Lower lobe of right lung (tissue), 2 donors: ENCODE results near the gene DPCD. TPM values are rescaled to one million over a fixed set of nuclear protein-coding genes. Genes with fewer than 3 reads are reported as not detected.

Source experiments
- ATAC-seq, 2 donors: fragments of 200-7000 bp; cut with Tn5 transposase; one replicate each; pipeline ENCODE4 v1.9.1; 2020 to 2022; ENCODE audit warnings: mild to moderate bottlenecking in 2 of 2, moderate library complexity in 2 of 2
- DNase-seq: peaks from one replicate; pipeline ENCODE4 v3.0.0-alpha.2; 2020
- H3K27ac ChIP-seq: fragments of 200-600 bp; one replicate; pipeline ENCODE4 v1.8.0; 2022
- H3K27me3 ChIP-seq: fragments of 200-600 bp; one replicate; pipeline ENCODE4 v1.8.0; 2022; ENCODE audit warnings: low read depth
- H3K36me3 ChIP-seq: fragments of 200-600 bp; one replicate; pipeline ENCODE4 v1.8.0; 2022; ENCODE audit warnings: mild to moderate bottlenecking
- H3K4me1 ChIP-seq: fragments of 200-600 bp; one replicate; pipeline ENCODE4 v1.8.0; 2022
- H3K4me3 ChIP-seq: fragments of 200-600 bp; one replicate; pipeline ENCODE4 v1.8.0; 2022; ENCODE audit warnings: mild to moderate bottlenecking
- H3K9me3 ChIP-seq: fragments of 200-600 bp; one replicate; pipeline ENCODE4 v1.8.0; 2022
- CTCF ChIP-seq: fragments of 200-600 bp; IDR thresholded peaks from one replicate; pipeline ENCODE4 v1.8.0; 2022; ENCODE audit warnings: antibody characterized with exemption, mild to moderate bottlenecking
- intact Hi-C: fragments of 100-400 bp; cut with DNase I; formaldehyde crosslinking; loops from one replicate; pipeline ENCODE4 v1.11.0; 2022
- total RNA-seq: library from RNA; stranded (reverse); fragmentation: NEBNext Ultra II Directional; extraction: Animal tissue kit (Norgen Biotek cat#: 25700); gene quantifications from one replicate; pipeline ENCODE4 v1.2.1, GENCODE V29; 2021
- donor health status: DM: no; HTN: yes; CAD: no; lungs with severe emphysema.

DPCD gene
- total RNA-seq, 1 donor from 2014 or later, result 12.9 TPM

DNA sequence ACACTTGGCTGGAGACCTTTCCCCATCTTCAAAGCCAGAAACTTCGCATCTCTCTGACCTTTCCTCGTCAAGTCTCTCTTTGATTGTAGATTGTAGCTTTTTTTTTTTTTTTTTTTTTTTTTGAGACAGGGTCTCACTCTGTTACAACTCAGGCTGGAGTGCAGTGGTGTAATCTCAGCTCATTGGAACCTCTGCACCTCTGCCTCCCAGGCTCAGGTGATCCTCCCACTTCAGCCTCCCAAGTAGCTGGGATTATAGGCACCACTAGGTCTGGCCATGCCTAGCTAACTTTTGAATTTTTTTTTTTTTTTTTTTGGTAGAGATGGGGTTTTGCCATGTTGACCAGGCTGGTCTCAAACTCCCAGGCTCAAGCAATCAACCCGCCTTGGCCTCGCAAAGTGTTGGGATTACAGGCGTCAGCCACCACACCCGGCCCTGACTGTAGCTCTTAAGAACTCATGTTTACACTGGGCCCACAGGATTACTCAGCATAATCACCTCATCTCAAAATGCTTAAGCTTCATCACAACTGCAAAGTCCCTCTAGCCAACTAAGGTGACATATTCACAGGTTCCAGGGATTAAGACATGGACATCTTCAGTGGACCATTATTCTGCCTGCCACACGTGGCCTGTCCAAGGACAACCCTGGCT lies 11.8 kb upstream of the DPCD start:
- Histone ChIP-seq H3K9me3 (peaks cover 9% of the 10 kb centered on the region), H3K27ac (no peak overlapping the region), H3K27me3 (no peaks in the 10 kb centered on the region), H3K4me3 (no peak overlapping the region), H3K4me1 (no peaks in the 10 kb centered on the region), H3K36me3 (peaks cover 34% of the 10 kb centered on the region)
- ATAC-seq (no peak), DNase-seq (no peak)
- no peak for TF ChIP-seq CTCF
- intact Hi-C loops, result no loop called here

DNA sequence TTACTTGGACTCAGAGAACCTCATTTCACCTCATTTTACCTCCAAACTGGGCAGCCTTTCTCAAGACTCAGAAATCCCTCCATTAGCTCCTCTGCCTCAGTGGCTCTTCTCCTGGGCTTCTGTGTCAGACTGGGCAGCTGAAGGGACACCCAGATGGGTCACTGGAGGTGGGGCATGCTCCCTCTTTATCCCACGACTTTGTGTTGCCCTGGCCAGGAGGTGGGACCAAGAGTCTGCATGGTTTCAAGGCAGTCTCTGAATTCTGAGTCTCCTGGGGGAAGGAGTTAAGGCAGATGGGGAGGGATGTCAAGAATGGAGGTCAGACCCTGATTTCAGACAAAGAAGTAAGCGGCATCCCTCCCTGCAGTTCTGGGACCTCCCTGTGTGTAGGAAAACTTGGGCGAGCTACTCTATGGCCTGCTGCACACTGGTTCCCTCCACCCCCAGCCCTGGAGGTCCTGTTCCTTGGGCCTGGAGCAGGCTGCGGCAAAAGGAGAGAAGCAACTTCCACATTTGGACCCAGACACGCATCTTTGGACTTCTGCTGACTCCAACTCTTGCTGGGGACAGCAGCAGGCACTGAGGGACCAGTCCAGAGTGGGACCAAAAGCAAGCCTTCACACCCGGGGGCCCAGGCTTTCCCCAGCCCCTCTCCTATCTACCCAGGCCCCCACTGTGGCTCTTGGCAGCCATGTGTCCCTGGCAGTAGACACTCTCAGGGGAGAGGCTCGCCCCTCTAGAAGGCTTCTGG lies 10.8 kb upstream of the DPCD start:
- intact Hi-C loops, result no loop called here
- Histone ChIP-seq H3K9me3 (peaks cover 9% of the 10 kb centered on the region), H3K27ac (no peak overlapping the region), H3K36me3 (peaks cover 42% of the 10 kb centered on the region), H3K27me3 (no peaks in the 10 kb centered on the region), H3K4me3 (no peak overlapping the region), H3K4me1 (no peaks in the 10 kb centered on the region)
- ATAC-seq (no peak), DNase-seq (no peak)
- TF ChIP-seq CTCF, result no peak

DNA sequence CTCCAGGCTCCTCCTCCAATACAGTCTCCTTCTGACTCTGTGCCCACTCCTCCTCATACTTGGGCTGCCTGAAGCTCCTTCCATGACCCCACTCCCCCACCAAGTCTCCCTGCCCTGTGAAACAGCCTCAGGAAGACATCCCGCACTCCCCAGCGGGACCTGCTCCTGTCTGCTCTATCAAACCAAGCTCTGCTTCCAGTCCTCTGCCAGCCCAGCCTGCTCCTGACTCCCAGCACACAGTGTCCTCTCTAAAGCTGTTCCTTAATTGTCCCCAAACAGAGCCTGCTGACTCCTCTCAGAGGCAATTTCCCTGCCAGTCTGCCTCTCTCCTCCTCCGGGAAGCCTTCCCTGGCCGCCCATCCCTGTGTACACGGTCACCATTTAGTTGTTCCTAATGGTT lies 9.9 kb upstream of the DPCD start:
- Histone ChIP-seq H3K9me3 (peaks cover under 1% of the 10 kb centered on the region), H3K4me1 (no peaks in the 10 kb centered on the region), H3K27ac (no peak overlapping the region), H3K4me3 (no peak overlapping the region), H3K36me3 (peaks cover 51% of the 10 kb centered on the region), H3K27me3 (no peaks in the 10 kb centered on the region)
- intact Hi-C loops, result no loop called here
- no peak for ATAC-seq
- no peak for TF ChIP-seq CTCF
- no peak for DNase-seq

DNA sequence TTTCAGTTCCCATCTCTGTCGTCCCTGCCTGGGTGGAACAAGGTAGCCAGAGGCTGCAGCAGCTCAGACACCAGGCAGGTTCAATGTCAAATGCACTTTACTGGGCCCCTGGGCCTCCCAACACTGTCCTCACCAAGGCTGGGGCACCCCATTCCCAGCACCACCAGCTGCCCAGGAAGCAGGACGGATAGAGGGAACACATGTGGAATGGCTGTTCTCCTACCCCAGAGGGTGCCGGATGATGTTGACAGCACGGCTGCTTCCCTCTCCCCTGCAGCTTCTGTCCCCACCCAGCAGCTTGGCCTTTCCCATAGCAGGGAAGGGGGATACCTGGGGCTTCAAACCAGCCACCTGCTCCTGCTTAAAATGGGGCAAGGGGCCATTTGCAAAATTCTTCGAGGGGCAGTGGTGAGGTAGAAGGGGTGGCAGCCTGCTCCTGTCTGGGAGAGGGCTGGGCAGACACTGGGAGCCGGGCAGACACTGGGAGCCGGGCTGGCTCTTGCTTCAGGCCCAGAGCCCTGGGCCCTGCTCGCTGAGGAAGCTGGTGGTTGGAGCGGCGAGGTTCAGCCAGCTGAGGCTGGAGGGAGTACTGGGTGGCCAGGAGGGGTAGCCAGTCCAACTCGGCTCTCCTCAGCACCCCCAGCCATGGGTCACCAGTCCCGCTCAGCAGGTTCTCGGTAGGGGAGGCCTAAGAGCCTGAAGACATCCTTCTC lies 9.2 kb upstream of the DPCD start:
- no peak for ATAC-seq
- no peak for DNase-seq
- Histone ChIP-seq H3K36me3 (peaks cover 57% of the 10 kb centered on the region), H3K9me3 (no peaks in the 10 kb centered on the region), H3K4me1 (no peaks in the 10 kb centered on the region), H3K27me3 (no peaks in the 10 kb centered on the region), H3K27ac (no peak overlapping the region), H3K4me3 (no peak overlapping the region)
- no peak for TF ChIP-seq CTCF
- intact Hi-C loops, result no loop called here

GRCh38 chr10:101579516-101579870 lies 8.6 kb upstream of the DPCD start:
- ATAC-seq (no peak), DNase-seq (no peak)

More at GRCh38 chr10:101579516-101579870, 8.6 kb upstream of the DPCD start:
- Histone ChIP-seq H3K27ac (no peak overlapping the region), H3K27me3 (no peaks in the 10 kb centered on the region), H3K9me3 (no peaks in the 10 kb centered on the region), H3K4me3 (no peak overlapping the region), H3K36me3 (peaks cover 63% of the 10 kb centered on the region), H3K4me1 (no peaks in the 10 kb centered on the region)
- intact Hi-C loops, result no loop called here
- no peak for TF ChIP-seq CTCF
